NT2/D1 (cell line): Measurements from ENCODE around the gene PLD5.
"Not testable (repeated sequence)": the region's sequence is repeated elsewhere in the genome, so short reads cannot be mapped to it uniquely, and the experiment has no call there.

Experiments used
- SUZ12 ChIP-seq: IDR thresholded peaks from 2 replicates; pipeline ENCODE4 v1.6.1; 2011; ENCODE audit not compliant: insufficient read length, insufficient read depth; ENCODE audit errors: extremely low read depth
- ZNF274 ChIP-seq: IDR thresholded peaks from 2 replicates; pipeline ENCODE4 v1.6.1; 2011; ENCODE audit warnings: mild to moderate bottlenecking, low read depth, low read length

DNA sequence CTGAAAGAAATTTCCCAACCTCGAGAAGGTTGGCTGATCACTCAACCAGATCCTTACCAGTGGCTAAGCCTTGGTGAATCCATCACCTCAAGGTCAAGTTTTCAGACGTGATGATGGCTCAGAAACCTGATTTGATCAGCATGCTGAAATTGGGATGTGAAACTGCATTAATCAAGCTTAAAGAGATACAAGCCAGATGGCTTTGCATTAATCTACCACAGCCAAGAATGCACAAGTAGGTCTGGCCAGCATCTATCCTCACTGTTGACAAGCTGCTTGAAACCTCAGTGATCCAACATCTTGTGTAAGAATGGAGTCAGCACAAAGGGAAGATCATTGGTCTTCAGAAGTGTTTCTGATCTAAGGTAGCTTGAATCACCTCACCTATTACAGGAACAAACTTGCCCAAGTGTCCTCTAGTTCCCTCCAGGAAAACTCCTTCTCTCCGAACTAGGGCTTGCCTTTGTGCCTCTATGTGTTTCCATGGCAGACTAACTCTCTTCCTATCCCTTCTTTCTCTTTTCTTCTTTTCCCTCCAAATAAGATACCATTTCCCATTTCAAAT lies 210.3 kb downstream of the PLD5 start:
- TF ChIP-seq ZNF274, SUZ12: not testable (repeated sequence)
